ENCODE results near the gene WNT10A.

DNA sequence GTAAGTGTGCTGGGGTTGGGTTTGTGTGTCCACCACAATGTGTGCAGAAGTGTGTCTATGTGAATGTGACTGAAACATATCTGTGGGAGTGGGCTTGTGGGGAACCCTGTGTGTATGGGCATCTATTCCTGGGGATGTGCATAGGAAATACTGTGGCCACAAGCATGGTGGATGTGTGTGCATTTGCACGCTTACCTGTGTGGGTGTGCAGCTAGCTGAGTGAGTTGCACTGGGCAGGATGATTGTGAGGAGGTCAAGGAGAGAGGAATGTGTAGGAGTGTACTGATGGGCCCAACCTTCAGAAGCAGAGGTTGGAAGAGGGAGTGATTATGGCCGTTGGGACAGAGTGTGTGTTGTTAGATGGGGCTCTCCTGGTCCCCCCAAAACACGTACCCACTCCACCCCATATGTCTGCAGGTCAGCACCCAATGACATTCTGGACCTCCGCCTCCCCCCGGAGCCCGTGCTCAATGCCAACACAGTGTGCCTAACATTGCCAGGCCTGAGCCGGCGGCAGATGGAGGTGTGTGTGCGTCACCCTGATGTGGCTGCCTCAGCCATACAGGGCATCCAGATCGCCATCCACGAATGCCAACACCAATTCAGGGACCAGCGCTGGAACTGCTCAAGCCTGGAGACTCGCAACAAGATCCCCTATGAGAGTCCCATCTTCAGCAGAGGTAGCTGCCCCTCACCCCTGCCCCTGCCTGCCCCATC, 1.2 kb downstream of the WNT10A start:
- TF ChIP-seq, protein P1, sequence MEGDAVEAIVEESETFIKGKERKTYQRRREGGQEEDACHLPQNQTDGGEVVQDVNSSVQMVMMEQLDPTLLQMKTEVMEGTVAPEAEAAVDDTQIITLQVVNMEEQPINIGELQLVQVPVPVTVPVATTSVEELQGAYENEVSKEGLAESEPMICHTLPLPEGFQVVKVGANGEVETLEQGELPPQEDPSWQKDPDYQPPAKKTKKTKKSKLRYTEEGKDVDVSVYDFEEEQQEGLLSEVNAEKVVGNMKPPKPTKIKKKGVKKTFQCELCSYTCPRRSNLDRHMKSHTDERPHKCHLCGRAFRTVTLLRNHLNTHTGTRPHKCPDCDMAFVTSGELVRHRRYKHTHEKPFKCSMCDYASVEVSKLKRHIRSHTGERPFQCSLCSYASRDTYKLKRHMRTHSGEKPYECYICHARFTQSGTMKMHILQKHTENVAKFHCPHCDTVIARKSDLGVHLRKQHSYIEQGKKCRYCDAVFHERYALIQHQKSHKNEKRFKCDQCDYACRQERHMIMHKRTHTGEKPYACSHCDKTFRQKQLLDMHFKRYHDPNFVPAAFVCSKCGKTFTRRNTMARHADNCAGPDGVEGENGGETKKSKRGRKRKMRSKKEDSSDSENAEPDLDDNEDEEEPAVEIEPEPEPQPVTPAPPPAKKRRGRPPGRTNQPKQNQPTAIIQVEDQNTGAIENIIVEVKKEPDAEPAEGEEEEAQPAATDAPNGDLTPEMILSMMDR (conservative IDR thresholded peaks at IDR 0.05; ENCODE audit: low read length) = no peak
- TF ChIP-seq EZH2phosphoT487 (IDR thresholded peaks at IDR 0.05; ENCODE audit: borderline replicate concordance) = no peak
